Measurements from ENCODE around the gene BPTF. TPM values are rescaled to one million over a fixed set of nuclear protein-coding genes. Genes with fewer than 3 reads are reported as not detected.
"Not testable (repeated sequence)": the region's sequence is repeated elsewhere in the genome, so short reads cannot be mapped to it uniquely, and the experiment has no call there.

Gene BPTF
- total RNA-seq, 4 donors from 2014 or later, result 50.1 to 79.9 (median 69.4) TPM

DNA sequence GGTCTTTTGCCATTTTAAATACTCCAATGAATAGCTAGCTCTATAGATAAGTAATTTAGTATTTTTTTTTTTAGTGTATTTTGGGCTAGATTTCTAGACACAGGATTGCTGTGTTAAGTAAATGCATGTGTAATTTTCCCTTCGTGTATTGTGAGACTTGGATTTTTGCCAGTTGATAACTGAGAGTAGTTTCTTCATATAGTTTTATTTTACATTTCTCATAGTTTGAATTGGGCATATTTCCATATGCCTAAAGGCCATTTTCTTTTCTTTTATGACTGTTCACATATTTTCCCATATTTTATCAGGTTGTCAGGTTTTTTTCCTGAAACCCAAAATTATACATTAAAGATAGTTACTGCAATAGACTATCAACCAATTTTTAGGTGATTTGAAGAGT is 59.4 kb downstream of the BPTF start:
- TF ChIP-seq, protein P1, sequence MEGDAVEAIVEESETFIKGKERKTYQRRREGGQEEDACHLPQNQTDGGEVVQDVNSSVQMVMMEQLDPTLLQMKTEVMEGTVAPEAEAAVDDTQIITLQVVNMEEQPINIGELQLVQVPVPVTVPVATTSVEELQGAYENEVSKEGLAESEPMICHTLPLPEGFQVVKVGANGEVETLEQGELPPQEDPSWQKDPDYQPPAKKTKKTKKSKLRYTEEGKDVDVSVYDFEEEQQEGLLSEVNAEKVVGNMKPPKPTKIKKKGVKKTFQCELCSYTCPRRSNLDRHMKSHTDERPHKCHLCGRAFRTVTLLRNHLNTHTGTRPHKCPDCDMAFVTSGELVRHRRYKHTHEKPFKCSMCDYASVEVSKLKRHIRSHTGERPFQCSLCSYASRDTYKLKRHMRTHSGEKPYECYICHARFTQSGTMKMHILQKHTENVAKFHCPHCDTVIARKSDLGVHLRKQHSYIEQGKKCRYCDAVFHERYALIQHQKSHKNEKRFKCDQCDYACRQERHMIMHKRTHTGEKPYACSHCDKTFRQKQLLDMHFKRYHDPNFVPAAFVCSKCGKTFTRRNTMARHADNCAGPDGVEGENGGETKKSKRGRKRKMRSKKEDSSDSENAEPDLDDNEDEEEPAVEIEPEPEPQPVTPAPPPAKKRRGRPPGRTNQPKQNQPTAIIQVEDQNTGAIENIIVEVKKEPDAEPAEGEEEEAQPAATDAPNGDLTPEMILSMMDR (IDR thresholded peaks at IDR 0.05), result no peak
- TF ChIP-seq POLR2A (IDR thresholded peaks at IDR 0.05), result no peak
- DNase-seq (ENCODE audit: low spot score in 2 of 2), result no peak
- 38 to 39% methylated on average over 1 of the region's 1 CpG for WGBS, 2 donors
- intact Hi-C loops (cut with DNase I; ENCODE audit: low total_unique reads), result no loop called here
- no peak overlapping the region for H3K4me3 ChIP-seq (ENCODE audit: low read depth, poor library complexity, severe bottlenecking)

DNA sequence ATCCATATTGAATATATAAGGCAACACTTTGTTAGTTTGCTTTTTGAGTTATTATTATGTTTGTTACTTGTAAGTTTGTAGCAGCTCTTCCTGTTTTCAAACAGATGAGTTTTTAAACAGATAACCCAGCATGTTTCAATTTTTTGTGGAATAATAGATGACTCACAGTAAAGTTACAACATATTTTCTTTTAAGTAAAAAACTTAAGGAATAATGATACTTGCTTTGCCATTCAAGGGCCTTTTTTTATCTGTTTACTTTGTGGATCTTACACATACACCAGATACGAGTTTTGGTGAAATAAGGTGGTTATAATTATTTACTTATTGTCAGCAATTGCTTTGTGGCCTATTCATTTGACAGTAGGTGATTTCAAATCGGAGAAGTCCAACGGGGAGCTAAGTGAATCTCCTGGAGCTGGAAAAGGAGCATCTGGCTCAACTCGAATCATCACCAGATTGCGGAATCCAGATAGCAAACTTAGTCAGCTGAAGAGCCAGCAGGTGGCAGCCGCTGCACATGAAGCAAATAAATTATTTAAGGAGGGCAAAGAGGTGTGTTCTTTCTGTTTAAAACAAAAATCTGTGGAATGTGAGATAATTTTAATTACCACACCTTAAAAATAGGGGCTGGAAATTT is 66.3 kb downstream of the BPTF start:
- TF ChIP-seq, protein P1 (IDR thresholded peaks at IDR 0.05), result no peak
- no peak for TF ChIP-seq POLR2A (IDR thresholded peaks at IDR 0.05)
- H3K4me3 ChIP-seq (ENCODE audit: low read depth, poor library complexity, severe bottlenecking), result no peak overlapping the region
- intact Hi-C loops (cut with DNase I; ENCODE audit: low total_unique reads), result no loop called here
- no peak for DNase-seq (ENCODE audit: low spot score in 2 of 2)
- WGBS, 2 donors, result 48 to 66% methylated on average over 6 of the region's 6 CpGs

DNA sequence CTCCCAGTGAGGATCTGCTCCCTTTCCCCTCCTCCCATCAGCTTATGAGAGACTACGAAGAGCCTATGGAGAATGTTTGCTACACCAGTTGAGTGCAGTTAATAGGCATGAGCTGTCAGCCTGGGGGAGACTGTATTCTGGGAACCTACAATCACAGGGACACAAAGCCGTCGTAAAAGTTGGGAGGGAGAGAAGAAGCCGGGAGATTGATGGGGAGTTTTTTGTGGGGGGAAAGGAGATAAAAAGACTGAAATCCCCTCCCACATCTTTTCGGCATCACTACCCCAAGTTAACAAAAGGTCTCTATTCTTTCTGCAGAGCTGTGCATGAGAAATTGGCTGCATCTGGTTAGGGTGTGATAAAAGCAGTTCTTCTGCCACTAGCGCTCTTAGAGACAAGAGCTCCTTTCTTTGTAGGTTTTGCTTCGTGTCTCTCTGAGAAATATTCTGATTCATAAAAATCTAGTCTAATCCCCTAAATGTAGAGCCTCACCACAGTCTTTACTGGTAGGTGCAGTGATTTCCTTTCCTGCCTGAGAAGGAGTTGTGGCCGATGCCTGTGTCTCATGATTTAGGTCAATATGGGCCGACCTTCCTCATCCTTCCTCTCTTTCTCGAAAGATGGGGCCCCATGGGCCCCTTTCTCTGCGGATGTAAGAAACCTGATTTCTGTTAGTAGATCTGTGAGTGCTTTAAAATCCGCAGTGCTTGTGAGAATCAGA is 77.4 kb downstream of the BPTF start:
- no peak overlapping the region for H3K4me3 ChIP-seq (ENCODE audit: low read depth, poor library complexity, severe bottlenecking)
- TF ChIP-seq, protein P1 (IDR thresholded peaks at IDR 0.05), result no peak
- TF ChIP-seq POLR2A (IDR thresholded peaks at IDR 0.05), result no peak
- 77 to 82% methylated on average over 12 of the region's 12 CpGs for WGBS, 2 donors
- intact Hi-C loops (cut with DNase I; ENCODE audit: low total_unique reads), result no loop called here
- no peak for DNase-seq (ENCODE audit: low spot score in 2 of 2)

DNA sequence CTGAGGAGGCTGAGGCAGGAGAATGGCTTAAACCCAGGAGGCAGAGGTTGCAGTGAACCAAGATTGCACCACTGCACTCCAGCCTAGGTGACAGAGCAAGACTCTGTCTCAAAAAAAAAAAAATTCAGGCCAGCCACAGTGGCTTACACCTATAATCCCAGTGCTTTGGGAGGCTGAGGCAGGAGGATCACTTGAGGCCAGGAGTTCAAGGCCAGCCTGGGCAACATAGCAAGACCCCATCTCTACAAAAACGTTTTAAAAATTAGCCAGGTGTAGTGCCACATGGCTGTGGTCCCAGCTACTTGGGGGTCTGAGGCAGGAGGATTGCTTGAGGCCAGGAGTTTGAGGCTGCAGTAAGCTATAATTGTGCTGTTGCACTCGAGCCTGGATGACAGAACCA is 80.0 kb downstream of the BPTF start:
- H3K4me3 ChIP-seq (ENCODE audit: low read depth, poor library complexity, severe bottlenecking); intact Hi-C loops (cut with DNase I; ENCODE audit: low total_unique reads); DNase-seq (ENCODE audit: low spot score in 2 of 2): not testable (repeated sequence)
- 67 to 82% methylated on average over 2 of the region's 2 CpGs for WGBS, 2 donors

DNA sequence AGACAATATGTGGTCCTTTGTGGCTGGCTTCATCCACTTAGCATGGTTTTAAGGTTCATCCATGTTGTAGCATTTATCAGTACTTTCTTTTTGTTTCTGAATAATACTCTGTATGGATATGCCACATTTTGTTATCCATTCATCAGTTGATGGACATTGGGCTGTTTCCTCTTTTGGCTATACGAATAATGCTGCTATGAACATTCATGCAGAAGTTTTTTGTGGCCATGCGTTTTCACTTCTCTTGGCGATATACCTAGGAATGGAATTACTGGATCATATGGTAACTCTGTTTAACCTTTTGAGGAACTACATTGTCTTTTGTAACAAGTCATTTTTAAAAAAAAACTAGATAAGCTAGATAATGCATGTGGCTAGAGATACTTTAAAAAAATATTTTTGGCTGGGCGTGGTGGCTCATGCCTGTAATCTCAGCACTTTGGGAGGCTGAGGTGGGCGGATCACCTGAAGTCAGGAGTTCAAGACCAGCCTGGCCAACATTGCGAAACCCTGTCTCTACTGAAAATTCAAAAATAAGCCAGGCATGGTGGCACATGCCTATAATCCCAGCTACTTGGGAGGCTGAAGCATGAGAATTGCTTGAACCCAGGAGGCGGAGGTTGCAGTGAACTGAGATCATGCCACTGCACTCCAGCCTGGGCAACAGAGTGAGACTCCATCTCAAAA is 85.0 kb downstream of the BPTF start:
- intact Hi-C loops (cut with DNase I; ENCODE audit: low total_unique reads); H3K4me3 ChIP-seq (ENCODE audit: low read depth, poor library complexity, severe bottlenecking); DNase-seq (ENCODE audit: low spot score in 2 of 2): not testable (repeated sequence)
- 91 to 93% methylated on average over 7 of the region's 7 CpGs for WGBS, 2 donors

DNA sequence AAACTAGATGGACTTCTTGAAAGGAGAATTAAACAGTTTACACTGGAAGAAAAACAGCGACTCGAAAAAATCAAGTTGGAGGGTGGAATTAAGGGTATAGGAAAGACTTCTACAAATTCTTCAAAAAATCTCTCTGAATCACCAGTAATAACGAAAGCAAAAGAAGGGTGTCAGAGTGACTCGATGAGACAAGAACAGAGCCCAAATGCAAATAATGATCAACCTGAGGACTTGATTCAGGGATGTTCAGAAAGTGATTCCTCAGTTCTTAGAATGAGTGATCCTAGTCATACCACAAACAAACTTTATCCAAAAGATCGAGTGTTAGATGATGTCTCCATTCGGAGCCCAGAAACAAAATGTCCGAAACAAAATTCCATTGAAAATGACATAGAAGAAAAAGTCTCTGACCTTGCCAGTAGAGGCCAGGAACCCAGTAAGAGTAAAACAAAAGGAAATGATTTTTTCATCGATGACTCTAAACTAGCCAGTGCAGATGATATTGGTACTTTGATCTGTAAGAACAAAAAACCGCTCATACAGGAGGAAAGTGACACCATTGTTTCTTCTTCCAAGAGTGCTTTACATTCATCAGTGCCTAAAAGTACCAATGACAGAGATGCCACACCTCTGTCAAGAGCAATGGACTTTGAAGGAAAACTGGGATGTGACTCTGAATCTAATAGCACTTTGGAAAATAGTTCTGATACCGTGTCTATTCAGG is 85.9 kb downstream of the BPTF start:
- WGBS, 2 donors, result 94 to 97% methylated on average over 10 of the region's 10 CpGs
- H3K4me3 ChIP-seq (ENCODE audit: low read depth, poor library complexity, severe bottlenecking), result no peak overlapping the region
- DNase-seq (ENCODE audit: low spot score in 2 of 2), result no peak
- intact Hi-C loops (cut with DNase I; ENCODE audit: low total_unique reads), result no loop called here
- TF ChIP-seq, protein P1 (IDR thresholded peaks at IDR 0.05), result no peak
- TF ChIP-seq POLR2A (IDR thresholded peaks at IDR 0.05), result no peak

Data from lower leg skin (tissue), 4 donors.